Liver (tissue), 9 donors: ENCODE results near the gene SLMAP. TPM values are rescaled to one million over a fixed set of nuclear protein-coding genes. Genes with fewer than 3 reads are reported as not detected.

Experiments
- DNase-seq: peaks from one replicate; pipeline ENCODE4 v3.0.0-alpha.2; 2017; ENCODE audit warnings: low spot score
- H3K27ac ChIP-seq, 2 donors: one replicate each; pipeline ENCODE4 v1.7.0; 2013; ENCODE audit warnings: inconsistent platforms in 2 of 2, low read length in 2 of 2, control low read depth in 1 of 2, low read depth in 1 of 2, mild to moderate bottlenecking in 1 of 2
- H3K27me3 ChIP-seq, 4 donors: one replicate each; pipeline versions ENCODE4 v1.6.1 to v1.7.0; 2013; ENCODE audit warnings: low read length in 3 of 4, inconsistent platforms in 1 of 4, mild to moderate bottlenecking in 1 of 4, moderate library complexity in 1 of 4; ENCODE audit not compliant: control insufficient read depth in 4 of 4, insufficient read depth in 4 of 4
- H3K36me3 ChIP-seq, 4 donors: one replicate each; pipeline versions ENCODE4 v1.6.1 to v1.7.0; 2013; ENCODE audit warnings: low read length in 3 of 4, mild to moderate bottlenecking in 3 of 4, low read depth in 1 of 4, moderate library complexity in 1 of 4; ENCODE audit not compliant: control insufficient read depth in 4 of 4, insufficient read depth in 3 of 4
- H3K4me1 ChIP-seq, 4 donors: one replicate each; pipeline versions ENCODE4 v1.6.1 to v1.7.0; 2013; ENCODE audit warnings: low read length in 3 of 4, mild to moderate bottlenecking in 3 of 4, moderate library complexity in 1 of 4; ENCODE audit not compliant: control insufficient read depth in 4 of 4, insufficient read depth in 4 of 4
- H3K4me3 ChIP-seq, 3 donors: one replicate each; pipeline versions ENCODE4 v1.6.1 to v1.7.0; 2013; ENCODE audit warnings: low read length in 3 of 3, control low read depth in 1 of 3, low read depth in 1 of 3, mild to moderate bottlenecking in 1 of 3
- H3K9ac ChIP-seq, 2 donors: one replicate each; pipeline ENCODE4 v1.7.0; 2013; ENCODE audit warnings: low read length in 2 of 2, mild to moderate bottlenecking in 2 of 2, moderate library complexity in 2 of 2, control low read depth in 1 of 2, low read depth in 1 of 2
- H3K9me3 ChIP-seq, 4 donors: one replicate each; pipeline versions ENCODE4 v1.6.1 to v1.7.0; 2013; ENCODE audit warnings: low read length in 3 of 4; ENCODE audit not compliant: control insufficient read depth in 4 of 4
- CTCF ChIP-seq: fragments of 150-350 bp; IDR thresholded peaks from 2 replicates; pipeline ENCODE4 v1.5.1; 2017; ENCODE audit warnings: improper control_type of control experiment, low read depth, low read length; ENCODE audit not compliant: missing input control
- EGR1 ChIP-seq, 2 donors: IDR thresholded peaks; 2 replicates each; pipeline ENCODE4 v1.6.1; 2016 to 2018; ENCODE audit warnings: antibody characterized with exemption in 2 of 2, low read depth in 2 of 2
- FOXA1 ChIP-seq: IDR thresholded peaks from 2 replicates; pipeline ENCODE4 v1.6.1; 2016; ENCODE audit warnings: antibody characterized with exemption
- FOXA2 ChIP-seq: IDR thresholded peaks from 2 replicates; pipeline ENCODE4 v1.6.1; 2016; ENCODE audit warnings: antibody characterized with exemption
- GABPA ChIP-seq, 2 donors: IDR thresholded peaks in 1 of 2; conservative IDR thresholded peaks in 1 of 2; 2 replicates each; pipeline ENCODE4 v1.6.1; 2016; ENCODE audit warnings: antibody characterized with exemption in 2 of 2, mild to moderate bottlenecking in 1 of 2, moderate library complexity in 1 of 2
- HNF4A ChIP-seq, 2 donors: conservative IDR thresholded peaks; 2 replicates each; pipeline ENCODE4 v1.6.1; 2016; ENCODE audit warnings: antibody characterized with exemption in 2 of 2, mild to moderate bottlenecking in 2 of 2
- HNF4G ChIP-seq: IDR thresholded peaks from 2 replicates; pipeline ENCODE4 v1.6.1; 2016; ENCODE audit warnings: antibody characterized with exemption
- JUND ChIP-seq, 2 donors: IDR thresholded peaks; 2 replicates each; pipeline ENCODE4 v1.6.1; 2016; ENCODE audit warnings: antibody characterized with exemption in 2 of 2
- MAX ChIP-seq: IDR thresholded peaks from 2 replicates; pipeline ENCODE4 v1.6.1; 2016; ENCODE audit warnings: antibody characterized with exemption
- NR2F2 ChIP-seq: IDR thresholded peaks from 2 replicates; pipeline ENCODE4 v1.6.1; 2016; ENCODE audit warnings: antibody characterized with exemption
- RAD21 ChIP-seq, 2 donors: IDR thresholded peaks; 2 replicates each; pipeline ENCODE4 v1.6.1; 2016; ENCODE audit warnings: antibody characterized with exemption in 2 of 2, mild to moderate bottlenecking in 2 of 2
- RXRA ChIP-seq, 2 donors: IDR thresholded peaks; 2 replicates each; pipeline ENCODE4 v1.6.1; 2017 to 2018; ENCODE audit warnings: antibody characterized with exemption in 2 of 2, mild to moderate bottlenecking in 1 of 2
- SP1 ChIP-seq: IDR thresholded peaks from 2 replicates; pipeline ENCODE4 v1.6.1; 2018; ENCODE audit warnings: antibody characterized with exemption, mild to moderate bottlenecking
- TAF1 ChIP-seq: conservative IDR thresholded peaks from 2 replicates; pipeline ENCODE4 v1.6.1; 2016; ENCODE audit warnings: antibody characterized with exemption, mild to moderate bottlenecking
- YY1 ChIP-seq: IDR thresholded peaks from 2 replicates; pipeline ENCODE4 v1.6.1; 2016; ENCODE audit warnings: antibody characterized with exemption, mild to moderate bottlenecking
- WGBS: extraction: QIAGEN DNeasy Blood & Tissue Kit; methylation state at CpG from one replicate; pipeline ENCODE4 v1.1.7; 2013; 5-methylcytosine and 5-hydroxymethylcytosine counted together
- polyA plus RNA-seq, 2 donors: library from polyadenylated mRNA; stranded (reverse) in 1 of 2; unstranded in 1 of 2; fragments of 200-250 nt in 1 of 2; fragments of >200 nt in 1 of 2; fragmentation: Nextera tagmentation in 1 of 2; extraction: Ambion mirVana in 1 of 2; gene quantifications; one replicate each; pipeline versions ENCODE4 v1.2.1 to v1.2.3, GENCODE V29; 2013 to 2015
- total RNA-seq, 2 donors: library from RNA; depleted of rRNA; stranded (reverse); fragments of >200 nt; gene quantifications; one replicate each; pipeline ENCODE4 v1.2.3, GENCODE V29; 2014
- TF ChIP-seq, protein P1 (sequence below): IDR thresholded peaks from 2 replicates; pipeline ENCODE4 v1.6.1; 2016; ENCODE audit warnings: antibody characterized with exemption
- TF ChIP-seq, protein P2 (sequence below): IDR thresholded peaks from 2 replicates; pipeline ENCODE4 v1.6.1; 2016; ENCODE audit warnings: antibody characterized with exemption
- TF ChIP-seq, protein P3 (sequence below): IDR thresholded peaks from 2 replicates; pipeline ENCODE4 v1.6.1; 2016; ENCODE audit warnings: antibody characterized with exemption, mild to moderate bottlenecking
- donor health status: healthy.
- donor health status: healthy.
- donor health status: healthy.
- donor health status: healthy.
- donor health status: healthy.

The SLMAP gene
- total and polyA plus RNA-seq, 4 donors: 10.2 to 37.8 (median 19.4) TPM

DNA sequence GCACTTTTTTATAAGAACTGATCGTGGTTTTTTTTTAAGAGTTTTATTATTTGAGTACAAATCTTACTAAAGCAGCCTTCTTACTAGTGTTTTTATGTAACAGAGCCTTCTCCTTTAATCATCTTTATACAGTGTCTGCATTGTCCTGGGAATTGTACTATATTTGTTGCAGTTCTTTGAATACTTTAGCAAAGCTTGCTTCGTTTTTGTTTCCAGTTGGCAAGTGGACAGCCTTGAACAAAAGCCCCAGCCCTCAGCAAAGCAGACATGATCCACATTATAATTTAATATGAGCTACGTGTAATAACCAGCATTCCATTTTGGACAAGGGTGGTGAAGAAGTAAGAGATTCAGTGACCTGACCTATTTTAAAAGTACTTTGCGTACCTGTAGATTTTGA, 139.9 kb downstream of the SLMAP start:
- H3K4me3 ChIP-seq: no peak overlapping the region
- no peaks in the 10 kb centered on the region for H3K9me3 ChIP-seq
- no peak overlapping the region for H3K27ac ChIP-seq
- H3K4me1 ChIP-seq: no peaks in the 10 kb centered on the region
- no peak for DNase-seq
- TF ChIP-seq NR2F2: no peak
- TF ChIP-seq, protein P1, sequence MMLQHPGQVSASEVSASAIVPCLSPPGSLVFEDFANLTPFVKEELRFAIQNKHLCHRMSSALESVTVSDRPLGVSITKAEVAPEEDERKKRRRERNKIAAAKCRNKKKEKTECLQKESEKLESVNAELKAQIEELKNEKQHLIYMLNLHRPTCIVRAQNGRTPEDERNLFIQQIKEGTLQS: no peak
- no peak for TF ChIP-seq CTCF
- no peak for TF ChIP-seq HNF4G
- no peak for TF ChIP-seq RAD21 (IDR thresholded peaks at IDR 0.05)
- TF ChIP-seq MAX: no peak
- TF ChIP-seq, protein P2, sequence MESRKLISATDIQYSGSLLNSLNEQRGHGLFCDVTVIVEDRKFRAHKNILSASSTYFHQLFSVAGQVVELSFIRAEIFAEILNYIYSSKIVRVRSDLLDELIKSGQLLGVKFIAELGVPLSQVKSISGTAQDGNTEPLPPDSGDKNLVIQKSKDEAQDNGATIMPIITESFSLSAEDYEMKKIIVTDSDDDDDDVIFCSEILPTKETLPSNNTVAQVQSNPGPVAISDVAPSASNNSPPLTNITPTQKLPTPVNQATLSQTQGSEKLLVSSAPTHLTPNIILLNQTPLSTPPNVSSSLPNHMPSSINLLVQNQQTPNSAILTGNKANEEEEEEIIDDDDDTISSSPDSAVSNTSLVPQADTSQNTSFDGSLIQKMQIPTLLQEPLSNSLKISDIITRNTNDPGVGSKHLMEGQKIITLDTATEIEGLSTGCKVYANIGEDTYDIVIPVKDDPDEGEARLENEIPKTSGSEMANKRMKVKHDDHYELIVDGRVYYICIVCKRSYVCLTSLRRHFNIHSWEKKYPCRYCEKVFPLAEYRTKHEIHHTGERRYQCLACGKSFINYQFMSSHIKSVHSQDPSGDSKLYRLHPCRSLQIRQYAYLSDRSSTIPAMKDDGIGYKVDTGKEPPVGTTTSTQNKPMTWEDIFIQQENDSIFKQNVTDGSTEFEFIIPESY: no peak
- TF ChIP-seq JUND (IDR thresholded peaks at IDR 0.05): no peak
- TF ChIP-seq TAF1: no peak
- TF ChIP-seq FOXA1: no peak
- no peak for TF ChIP-seq YY1
- no peak for TF ChIP-seq RXRA (IDR thresholded peaks at IDR 0.05)
- no peak for TF ChIP-seq SP1
- no peak for TF ChIP-seq FOXA2
- TF ChIP-seq, protein P3, sequence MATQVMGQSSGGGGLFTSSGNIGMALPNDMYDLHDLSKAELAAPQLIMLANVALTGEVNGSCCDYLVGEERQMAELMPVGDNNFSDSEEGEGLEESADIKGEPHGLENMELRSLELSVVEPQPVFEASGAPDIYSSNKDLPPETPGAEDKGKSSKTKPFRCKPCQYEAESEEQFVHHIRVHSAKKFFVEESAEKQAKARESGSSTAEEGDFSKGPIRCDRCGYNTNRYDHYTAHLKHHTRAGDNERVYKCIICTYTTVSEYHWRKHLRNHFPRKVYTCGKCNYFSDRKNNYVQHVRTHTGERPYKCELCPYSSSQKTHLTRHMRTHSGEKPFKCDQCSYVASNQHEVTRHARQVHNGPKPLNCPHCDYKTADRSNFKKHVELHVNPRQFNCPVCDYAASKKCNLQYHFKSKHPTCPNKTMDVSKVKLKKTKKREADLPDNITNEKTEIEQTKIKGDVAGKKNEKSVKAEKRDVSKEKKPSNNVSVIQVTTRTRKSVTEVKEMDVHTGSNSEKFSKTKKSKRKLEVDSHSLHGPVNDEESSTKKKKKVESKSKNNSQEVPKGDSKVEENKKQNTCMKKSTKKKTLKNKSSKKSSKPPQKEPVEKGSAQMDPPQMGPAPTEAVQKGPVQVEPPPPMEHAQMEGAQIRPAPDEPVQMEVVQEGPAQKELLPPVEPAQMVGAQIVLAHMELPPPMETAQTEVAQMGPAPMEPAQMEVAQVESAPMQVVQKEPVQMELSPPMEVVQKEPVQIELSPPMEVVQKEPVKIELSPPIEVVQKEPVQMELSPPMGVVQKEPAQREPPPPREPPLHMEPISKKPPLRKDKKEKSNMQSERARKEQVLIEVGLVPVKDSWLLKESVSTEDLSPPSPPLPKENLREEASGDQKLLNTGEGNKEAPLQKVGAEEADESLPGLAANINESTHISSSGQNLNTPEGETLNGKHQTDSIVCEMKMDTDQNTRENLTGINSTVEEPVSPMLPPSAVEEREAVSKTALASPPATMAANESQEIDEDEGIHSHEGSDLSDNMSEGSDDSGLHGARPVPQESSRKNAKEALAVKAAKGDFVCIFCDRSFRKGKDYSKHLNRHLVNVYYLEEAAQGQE: no peak
- no peak for TF ChIP-seq EGR1 (IDR thresholded peaks at IDR 0.05; ENCODE audit: low read depth in 2 of 2)
- no peak for TF ChIP-seq GABPA (IDR thresholded peaks at IDR 0.05 in 1 of 2, conservative IDR thresholded peaks at IDR 0.05 in 1 of 2)
- WGBS: 94% methylated on average over 4 of the region's 4 CpGs
- H3K9ac ChIP-seq: no peak overlapping the region
- no peaks in the 10 kb centered on the region for H3K27me3 ChIP-seq
- H3K36me3 ChIP-seq: peaks cover 0 to 5% (median 3%) of the 10 kb centered on the region in 4 donors

DNA sequence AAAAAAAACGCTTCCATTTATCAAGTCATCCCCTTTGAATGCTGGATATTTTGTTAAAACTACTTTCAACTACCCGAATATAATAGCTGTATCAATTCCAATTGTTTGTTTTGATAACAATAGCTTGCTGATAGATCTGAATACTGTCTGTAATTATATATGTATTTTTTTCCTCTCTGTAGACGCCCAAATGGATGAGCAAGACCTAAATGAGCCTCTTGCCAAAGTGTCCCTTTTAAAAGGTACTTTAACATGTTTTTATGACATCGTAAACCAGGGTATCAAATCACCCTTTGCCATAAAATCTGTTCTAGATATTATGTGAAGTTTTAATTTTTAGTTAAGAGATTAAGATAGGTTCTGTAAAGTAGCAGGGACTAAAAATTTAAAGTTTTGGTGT, 140.6 kb downstream of the SLMAP start:
- DNase-seq: no peak
- H3K9ac ChIP-seq: no peak overlapping the region
- H3K9me3 ChIP-seq: no peaks in the 10 kb centered on the region
- TF ChIP-seq NR2F2: no peak
- TF ChIP-seq GABPA (IDR thresholded peaks at IDR 0.05 in 1 of 2, conservative IDR thresholded peaks at IDR 0.05 in 1 of 2): no peak
- no peak for TF ChIP-seq SP1
- no peak for TF ChIP-seq RAD21 (IDR thresholded peaks at IDR 0.05)
- TF ChIP-seq, protein P3: no peak
- no peak for TF ChIP-seq HNF4A (conservative IDR thresholded peaks at IDR 0.05)
- no peak for TF ChIP-seq YY1
- TF ChIP-seq, protein P2: no peak
- TF ChIP-seq MAX: no peak
- TF ChIP-seq FOXA1: no peak
- no peak for TF ChIP-seq TAF1
- peaks cover 0 to 5% (median 3%) of the 10 kb centered on the region in 4 donors for H3K36me3 ChIP-seq
- WGBS: 90% methylated on average over 4 of the region's 4 CpGs
- no peaks in the 10 kb centered on the region for H3K4me1 ChIP-seq
- no peak overlapping the region for H3K4me3 ChIP-seq
- H3K27me3 ChIP-seq: no peaks in the 10 kb centered on the region
- H3K27ac ChIP-seq: no peak overlapping the region
